NCI-H146 treated with DMSO at 0.1 percent for 48 hours (cell line): Measurements from ENCODE around the gene DMRT2.

Source experiments
- DNase-seq: peaks from one replicate; lab custom pipeline; 2025; ENCODE audit not compliant: unreplicated experiment; lab: John Stamatoyannopoulos, UW

DMRT2 gene

GRCh38 chr9:1046639-1047572 is 3.3 kb upstream of the DMRT2 start:
- no peak for DNase-seq

GRCh38 chr9:1047591-1048230 is 2.4 kb upstream of the DMRT2 start:
- DNase-seq: no peak

- DNase-seq: no peak
Measured at GRCh38 chr9:1048231-1048619, 1.9 kb upstream of the DMRT2 start.

GRCh38 chr9:1048811-1049210 is 1.3 kb upstream of the DMRT2 start:
- DNase-seq: no peak

GRCh38 chr9:1049641-1050040 is 516 bp upstream of the DMRT2 start:
- no peak for DNase-seq

GRCh38 chr9:1051210-1051583 is 1.0 kb downstream of the DMRT2 start:
- DNase-seq: no peak

- no peak for DNase-seq
Measured at GRCh38 chr9:1051584-1052275, 1.6 kb downstream of the DMRT2 start.

GRCh38 chr9:1052365-1053281 is 2.5 kb downstream of the DMRT2 start:
- no peak for DNase-seq

GRCh38 chr9:1053282-1053621 is 3.1 kb downstream of the DMRT2 start:
- DNase-seq: no peak

GRCh38 chr9:1053986-1054425 is 3.8 kb downstream of the DMRT2 start:
- DNase-seq: no peak

GRCh38 chr9:1055166-1055565 is 5.0 kb downstream of the DMRT2 start:
- no peak for DNase-seq

GRCh38 chr9:1057910-1058309 is 7.8 kb downstream of the DMRT2 start:
- no peak for DNase-seq

GRCh38 chr9:1058826-1059487 is 8.8 kb downstream of the DMRT2 start:
- DNase-seq: no peak

GRCh38 chr9:1065130-1065529 is 15.0 kb downstream of the DMRT2 start:
- DNase-seq: no peak

GRCh38 chr9:1070692-1071091 is 20.5 kb downstream of the DMRT2 start:
- DNase-seq: no peak

GRCh38 chr9:1071730-1072129 is 21.6 kb downstream of the DMRT2 start:
- DNase-seq: no peak

- no peak for DNase-seq
Measured at GRCh38 chr9:1073497-1073896, 23.3 kb downstream of the DMRT2 start.

- DNase-seq: no peak
Measured at GRCh38 chr9:1077616-1078015, 27.5 kb downstream of the DMRT2 start.

- DNase-seq: no peak
Measured at GRCh38 chr9:1083325-1083913, 33.3 kb downstream of the DMRT2 start.

- DNase-seq: no peak
Measured at GRCh38 chr9:1085086-1085485, 34.9 kb downstream of the DMRT2 start.
